Measurements from ENCODE around the gene MARK3.

- TF ChIP-seq CTCF (IDR thresholded peaks at IDR 0.05 in 2 of 3, conservative IDR thresholded peaks at IDR 0.05 in 1 of 3; ENCODE audit: borderline replicate concordance in 1 of 3, insufficient read depth in 1 of 3, low read depth in 2 of 3, low read length in 2 of 3), result no peak
- no peak for TF ChIP-seq EZH2phosphoT487 (IDR thresholded peaks at IDR 0.05; ENCODE audit: borderline replicate concordance)
- TF ChIP-seq POLR2AphosphoS5 (IDR thresholded peaks at IDR 0.05; ENCODE audit: low read depth, low read length), result no peak
- TF ChIP-seq CEBPB (IDR thresholded peaks at IDR 0.05; ENCODE audit: low read depth), result no peak
- no peak for TF ChIP-seq SRF (IDR thresholded peaks at IDR 0.05; ENCODE audit: low read depth)
- no peak for TF ChIP-seq REST (IDR thresholded peaks at IDR 0.05; ENCODE audit: low read depth)
- no peak for TF ChIP-seq EZH2 (IDR thresholded peaks at IDR 0.05)
- TF ChIP-seq ZFX (IDR thresholded peaks at IDR 0.05), result no peak
- no peak for TF ChIP-seq SIN3A (IDR thresholded peaks at IDR 0.05; ENCODE audit: low read depth)
- no peak for TF ChIP-seq ELF1 (IDR thresholded peaks at IDR 0.05; ENCODE audit: borderline replicate concordance, low read depth)
- no peak for TF ChIP-seq ATF3 (IDR thresholded peaks at IDR 0.05)
- TF ChIP-seq RAD21 (IDR thresholded peaks at IDR 0.05; ENCODE audit: low read depth), result no peak
- no peak for TF ChIP-seq YY1 (IDR thresholded peaks at IDR 0.05; ENCODE audit: extremely low read depth, insufficient replicate concordance, low read depth, low read length)
- TF ChIP-seq POLR2A (IDR thresholded peaks at IDR 0.05; ENCODE audit: borderline replicate concordance, extremely low read depth, insufficient read depth, insufficient read length), result no peak
Observed at GRCh38 chr14:103377522-103378037, 7.6 kb upstream of the MARK3 start.
